Measurements from ENCODE around the gene TJP3.

TJP3 gene

DNA sequence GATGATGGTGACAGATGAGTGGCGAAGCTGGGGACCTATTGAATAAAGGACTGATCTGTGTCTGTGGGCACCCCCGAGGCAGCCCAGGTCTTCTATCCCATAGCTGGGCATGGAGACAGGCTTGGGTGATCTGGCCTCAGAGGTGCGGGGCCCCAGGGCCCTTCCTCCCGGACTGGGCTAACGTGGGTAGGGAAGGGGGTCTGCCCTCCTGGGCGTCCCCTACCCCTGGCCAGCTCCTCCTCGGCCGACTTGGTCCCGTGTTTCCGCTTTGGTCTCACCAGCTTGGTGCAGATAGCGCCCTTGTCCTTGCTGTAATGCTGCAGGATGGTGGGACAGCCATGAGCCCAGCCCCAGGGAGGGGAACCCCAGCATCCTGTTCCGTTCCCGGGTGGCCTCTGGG lies 74.7 kb downstream of the TJP3 start:
- DNase-seq (ENCODE audit: low read depth in 2 of 3, low spot score in 1 of 3), result no peak

DNA sequence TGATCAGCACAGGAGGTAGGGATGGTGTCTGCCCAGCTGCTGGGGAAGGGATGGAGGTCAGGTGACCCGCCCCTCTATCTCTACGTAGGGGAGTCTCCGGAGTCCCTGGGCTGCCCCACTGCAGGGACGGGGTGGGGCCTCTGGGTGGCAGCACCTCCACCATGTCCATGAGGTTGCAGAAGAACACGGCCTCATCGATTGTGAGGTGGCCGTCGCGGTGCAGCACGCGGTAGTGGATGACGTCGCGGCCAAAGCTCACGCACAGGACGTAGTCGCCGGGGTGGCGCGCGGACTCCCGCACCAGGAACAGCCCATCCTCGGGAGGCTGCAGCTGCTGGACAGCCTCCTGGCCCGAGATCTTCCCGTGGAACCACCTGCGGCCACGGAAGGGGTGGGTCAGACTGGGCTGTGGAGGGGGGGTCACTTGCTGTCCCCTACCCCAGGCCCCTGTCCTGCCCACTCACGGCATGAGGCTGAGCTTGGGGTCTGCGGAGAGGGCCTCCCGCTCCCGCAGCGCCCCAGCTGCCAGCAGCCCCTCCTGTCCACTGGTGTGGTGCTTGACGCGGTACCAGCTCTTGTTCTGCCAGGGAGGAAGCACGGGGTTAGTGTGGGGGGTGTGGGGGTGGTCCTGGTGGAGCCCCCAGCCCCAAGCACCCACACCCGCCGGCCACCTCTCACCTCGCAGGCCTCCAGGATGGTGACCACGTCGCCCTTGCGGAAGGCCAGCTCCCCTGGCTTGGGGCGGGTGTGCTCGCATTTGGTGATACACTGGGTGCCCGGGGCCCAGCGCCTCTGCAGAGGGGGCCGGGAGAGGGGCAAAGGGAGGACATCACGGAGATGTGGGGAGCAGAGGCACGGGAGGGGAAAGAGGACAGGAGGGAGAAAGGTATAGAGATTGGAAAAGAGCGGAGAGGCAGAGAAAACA lies 75.7 kb downstream of the TJP3 start:
- peak in 2 of 3 donors; percentile 33 to 43 for DNase-seq (ENCODE audit: low read depth in 2 of 3, low spot score in 1 of 3)

DNA sequence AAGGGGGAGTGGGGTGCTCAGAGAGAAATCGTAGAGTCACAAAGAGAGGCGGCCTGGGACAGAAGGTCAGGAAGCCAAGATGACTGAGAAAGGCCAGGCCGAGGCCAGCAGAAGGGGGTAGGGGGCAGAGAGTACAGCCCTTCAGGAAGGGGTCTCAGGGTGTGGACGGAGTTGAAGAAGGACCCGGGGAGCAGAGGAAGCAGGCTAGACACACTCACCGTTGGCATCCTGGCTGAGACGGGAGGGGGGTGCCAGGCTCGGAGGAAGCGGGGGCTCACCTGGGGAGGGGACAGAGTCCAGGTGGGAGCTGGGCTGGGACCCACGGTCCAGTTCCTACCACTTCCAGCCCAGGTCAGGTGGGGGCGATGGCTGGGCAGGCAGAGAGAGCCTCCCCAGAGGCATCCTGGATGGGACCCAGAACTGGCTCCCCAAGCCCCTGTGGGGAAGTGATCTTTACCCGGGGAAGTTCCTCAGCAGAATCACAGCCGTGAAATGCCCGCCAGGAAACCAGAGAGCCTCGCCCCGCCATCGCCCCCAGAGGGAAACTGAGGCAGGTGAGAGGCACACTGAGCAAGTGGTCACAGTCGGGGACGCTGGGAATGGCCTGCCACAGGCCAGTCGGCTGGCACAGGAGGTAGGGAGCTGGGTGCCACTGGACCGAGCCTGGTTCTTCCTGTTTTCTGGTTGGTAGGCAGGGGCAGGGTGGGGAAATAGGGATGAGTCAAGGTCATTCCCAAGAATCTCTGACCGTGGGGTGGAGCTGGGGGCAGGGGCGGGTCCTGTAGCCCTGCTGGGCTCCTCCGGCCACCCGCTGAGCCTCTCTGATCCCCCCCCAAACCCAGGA lies 76.6 kb downstream of the TJP3 start:
- DNase-seq (ENCODE audit: low read depth in 2 of 3, low spot score in 1 of 3), result no peak

DNA sequence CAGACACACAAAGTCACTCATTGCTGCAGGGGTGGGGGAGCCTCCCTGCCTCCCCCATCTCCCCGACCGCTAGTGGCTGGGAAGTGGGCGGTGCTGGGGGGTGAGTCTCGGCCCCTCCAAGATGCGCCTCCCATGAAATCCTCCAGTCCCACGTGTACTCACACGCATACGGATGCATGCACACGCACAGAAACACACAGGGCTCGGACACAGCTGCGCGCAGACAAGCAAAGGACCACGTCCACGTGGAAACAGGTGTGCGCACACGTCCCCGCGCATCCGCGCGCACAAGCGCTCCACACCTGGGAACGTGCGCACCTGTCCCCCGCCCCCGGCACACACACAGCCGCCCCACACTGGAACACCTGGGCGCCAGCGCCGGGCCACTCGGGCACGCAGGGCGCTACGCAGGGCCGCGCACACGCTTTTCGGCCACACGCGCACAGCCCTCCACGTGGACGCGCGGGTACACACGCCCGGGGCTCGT lies 77.3 kb downstream of the TJP3 start:
- DNase-seq (ENCODE audit: low read depth in 2 of 3, low spot score in 1 of 3), result no peak

GRCh38 chr19:3785938-3786824 lies 78.0 kb downstream of the TJP3 start, which contains the start of gene MATK:
Gene MATK (minus strand): TSS chr19:3786381. CDS start chr19:3785135, 1,246 bp downstream.
- DNase-seq (ENCODE audit: low read depth in 2 of 3, low spot score in 1 of 3), result peak in 1 of 3 donors; percentile 10

DNA sequence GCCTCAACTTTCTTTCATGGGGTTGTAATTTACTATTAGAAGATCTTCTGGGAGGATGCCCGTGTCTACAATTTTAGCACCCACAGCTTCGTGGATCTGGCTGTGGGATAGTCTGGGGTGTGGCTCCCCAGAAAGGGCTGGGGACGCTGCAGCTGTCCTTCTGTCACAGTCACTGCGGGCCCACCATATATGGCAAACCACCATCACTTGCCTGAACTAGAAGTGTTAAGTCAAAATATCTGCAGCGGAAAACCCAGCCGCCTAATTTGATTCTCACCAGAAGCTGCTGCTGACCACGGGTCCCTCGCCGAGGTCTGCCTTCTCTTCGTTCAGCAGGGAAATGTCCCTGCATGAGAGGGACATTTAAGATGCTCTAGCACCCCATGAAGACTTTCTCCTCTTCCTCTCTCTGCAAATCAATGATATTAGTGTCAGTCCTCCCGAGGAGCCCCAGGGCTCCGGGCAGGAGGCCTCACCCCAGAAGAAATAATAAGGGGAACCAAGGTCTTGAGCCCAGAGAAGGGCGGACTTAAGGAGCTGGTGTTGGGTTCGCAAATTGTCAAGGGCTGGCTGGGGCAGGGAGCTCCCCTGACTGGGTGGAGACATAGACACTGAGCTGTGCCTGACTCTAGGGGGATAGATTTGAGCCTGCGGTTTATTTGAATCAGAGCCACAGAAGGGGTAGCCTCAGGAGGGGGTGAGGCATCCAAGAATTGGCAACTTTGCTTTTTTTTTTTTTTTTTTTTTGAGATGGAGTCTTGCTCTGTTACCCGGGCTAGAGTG lies 81.0 kb downstream of the TJP3 start:
- DNase-seq (ENCODE audit: low read depth in 2 of 3, low spot score in 1 of 3), result no peak

DNA sequence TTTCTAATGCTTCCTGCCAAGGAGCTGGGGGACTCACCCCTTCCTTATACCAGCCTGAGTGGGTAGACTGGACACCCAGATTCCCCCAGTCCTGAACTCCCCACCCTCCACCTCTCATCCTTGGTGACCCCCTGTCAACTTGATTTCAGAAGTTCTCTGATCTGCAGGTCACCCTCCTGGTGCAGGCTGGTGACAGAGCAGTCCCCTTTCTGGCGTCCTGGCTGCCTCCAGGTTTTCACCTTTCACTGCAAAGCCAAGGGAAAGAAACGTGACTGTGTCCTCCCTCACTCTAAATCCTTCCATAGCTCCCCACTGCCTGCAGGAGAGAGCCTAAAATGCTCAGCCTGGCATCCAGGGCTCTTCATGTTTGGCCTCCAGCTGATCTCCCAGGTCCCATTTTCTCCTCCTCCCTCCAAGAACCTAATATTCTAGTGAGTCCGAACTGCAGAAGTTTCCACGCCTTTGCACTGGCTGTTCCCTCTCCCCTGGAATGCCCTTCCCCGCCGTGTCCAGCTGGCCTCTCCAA lies 82.1 kb downstream of the TJP3 start:
- DNase-seq (ENCODE audit: low read depth in 2 of 3, low spot score in 1 of 3), result no peak

- DNase-seq (ENCODE audit: low read depth in 2 of 3, low spot score in 1 of 3), result no peak
Observed at GRCh38 chr19:3790941-3791340, 82.8 kb downstream of the TJP3 start.

GRCh38 chr19:3792114-3792513 lies 83.9 kb downstream of the TJP3 start:
- DNase-seq (ENCODE audit: low read depth in 2 of 3, low spot score in 1 of 3), result no peak

DNA sequence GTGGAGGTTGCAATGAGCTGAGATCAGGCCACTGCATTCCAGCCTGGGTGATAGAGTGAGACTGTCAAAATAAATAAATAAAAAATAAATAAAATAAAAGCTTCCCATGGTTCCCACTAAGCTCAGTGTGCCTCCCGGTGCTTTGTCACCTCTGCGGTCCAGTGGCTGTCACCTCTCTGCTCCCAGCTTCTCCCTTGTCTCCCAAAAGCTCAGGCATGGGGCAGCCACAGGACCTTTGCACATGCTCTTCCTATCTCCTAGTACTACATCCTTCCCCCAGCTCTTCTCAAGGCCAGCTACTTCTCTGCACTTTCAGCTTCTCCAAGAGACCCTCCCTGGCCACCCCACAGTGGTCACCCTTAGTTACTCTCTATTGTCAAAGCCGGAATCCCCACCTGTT lies 85.6 kb downstream of the TJP3 start:
- DNase-seq (ENCODE audit: low read depth in 2 of 3, low spot score in 1 of 3), result no peak

- no peak for DNase-seq (ENCODE audit: low read depth in 2 of 3, low spot score in 1 of 3)
Observed at GRCh38 chr19:3796358-3796757, 88.2 kb downstream of the TJP3 start.

DNA sequence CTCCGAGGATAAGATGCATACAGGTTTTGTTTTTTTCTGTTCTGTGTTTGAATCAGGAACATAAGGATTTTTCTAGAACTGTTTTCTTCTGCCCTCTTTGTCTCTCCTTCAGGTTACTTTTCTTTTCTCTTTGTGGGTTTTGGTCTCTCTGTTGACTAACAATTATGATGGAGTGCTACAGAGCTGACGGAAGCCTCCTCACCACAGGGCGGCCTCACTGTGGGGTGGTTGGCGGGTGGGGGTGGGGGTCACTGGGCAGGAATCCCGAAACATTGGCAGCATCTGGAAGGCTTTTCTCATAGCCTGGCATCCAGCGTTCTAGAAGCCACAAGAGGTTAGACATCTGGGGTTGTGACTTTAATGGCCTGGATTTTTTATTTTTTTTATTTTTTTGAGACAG lies 90.0 kb downstream of the TJP3 start:
- no peak for DNase-seq (ENCODE audit: low read depth in 2 of 3, low spot score in 1 of 3)

Data from stimulated activated CD4-positive, alpha-beta T cell treated with anti-CD3 and anti-CD28 coated beads, Interleukin-12 subunit alpha, Interleukin-12 subunit beta, amount 100 ng/mL, for 48 hours (primary cell).